ENCODE results near the gene DOK3. TPM values are rescaled to one million over a fixed set of nuclear protein-coding genes. Genes with fewer than 3 reads are reported as not detected.
A peak's percentile ranks its signal among the peaks of the same experiment; 100 is the strongest.

The DOK3 gene
- total RNA-seq, 1 experiment from 2014 or later, result 16.4 TPM

GRCh38 chr5:177472460-177473442, 36.9 kb downstream of the DOK3 start:
- Histone ChIP-seq H3K23ac (ENCODE audit: insufficient read length, low read depth, low read length) (no peak overlapping the region), H3K79me2 (ENCODE audit: insufficient read depth, low read length) (peaks cover 26% of the 10 kb centered on the region; the same call in 1 of the 2 replicates), H2BK120ac (ENCODE audit: low read depth, low read length, poor library complexity, severe bottlenecking) (no peak overlapping the region), H3K79me1 (ENCODE audit: insufficient read depth, low read depth, low read length, poor library complexity, severe bottlenecking) (peaks cover 10% of the 10 kb centered on the region), H3K18ac (ENCODE audit: insufficient read length, low read depth, low read length) (peak overlapping the region; percentile 95), H3K27me3 (ENCODE audit: insufficient read depth, low read length) (no peaks in the 10 kb centered on the region), H3K9me3 (ENCODE audit: control insufficient read depth, low read depth, low read length) (no peaks in the 10 kb centered on the region), H3T11ph (ENCODE audit: low read length) (no peak overlapping the region), H2BK15ac (ENCODE audit: low read depth, low read length) (no peak overlapping the region), H3K27ac (ENCODE audit: insufficient read length, low read depth, low read length) (no peak overlapping the region), H3K9ac (ENCODE audit: extremely low read depth, insufficient read length, low read length) (peak overlapping the region; percentile 85), H2AK5ac (ENCODE audit: insufficient read length, low read length) (no peak overlapping the region), H3K56ac (ENCODE audit: insufficient read length, low read depth, low read length) (no peak overlapping the region), H2BK20ac (ENCODE audit: low read depth, low read length, poor library complexity, severe bottlenecking) (no peak overlapping the region), H2AFZ (ENCODE audit: low read length) (no peak overlapping the region), H3K4me2 (ENCODE audit: insufficient read depth, insufficient read length, low read length) (peak overlapping the region; percentile 55), H3K4me1 (ENCODE audit: insufficient read depth, low read length) (peaks cover 24% of the 10 kb centered on the region; the same call in 1 of the 2 replicates), H2BK12ac (ENCODE audit: insufficient read length, low read depth, low read length) (no peak overlapping the region), H4K20me1 (ENCODE audit: control insufficient read depth, insufficient read depth, insufficient read length) (no peaks in the 10 kb centered on the region), H4K8ac (replicated peaks; ENCODE audit: insufficient read length, low read depth, low read length) (no peak overlapping the region), H2BK5ac (ENCODE audit: insufficient read length, low read length) (no peak overlapping the region), H4K91ac (ENCODE audit: insufficient read length, low read depth, low read length) (peak overlapping the region; percentile 18), H3K4ac (ENCODE audit: low read depth, low read length) (peak overlapping the region; percentile 8; the same call in 1 of the 2 replicates), H3K23me2 (ENCODE audit: insufficient read length, low read depth, low read length, poor library complexity, severe bottlenecking) (peaks cover 4% of the 10 kb centered on the region), H3K14ac (ENCODE audit: insufficient read depth, low read length) (peak overlapping the region; percentile 97), H4K5ac (ENCODE audit: insufficient read length, low read depth, low read length) (no peak overlapping the region)
- no CpG with 5 or more reads among the region's 93 CpGs for WGBS (ENCODE audit: extremely low coverage, insufficient read length, low lambda C conversion rate)
- Mint-ChIP-seq H3K27ac (peak overlapping the region in 2 of 3 experiments; percentile 89 to 92; a peak in 3 of 7 replicates), H3K36me3 (ENCODE audit: insufficient read depth in 1 of 3, low read depth in 3 of 3) (peaks cover 26 to 43% (median 41%) of the 10 kb centered on the region in 3 experiments), H3K27me3 (ENCODE audit: low read depth) (no peaks in the 10 kb centered on the region; the same call in 1 of the 2 replicates), H3K4me3 (peak overlapping the region; percentile 83 to 89), H3K4me1 (peaks cover 44 to 67% of the 10 kb centered on the region in 2 experiments), H3K9me3 (no peaks in the 10 kb centered on the region)
- no peak for DNase-seq
- TF ChIP-seq, protein P1, sequence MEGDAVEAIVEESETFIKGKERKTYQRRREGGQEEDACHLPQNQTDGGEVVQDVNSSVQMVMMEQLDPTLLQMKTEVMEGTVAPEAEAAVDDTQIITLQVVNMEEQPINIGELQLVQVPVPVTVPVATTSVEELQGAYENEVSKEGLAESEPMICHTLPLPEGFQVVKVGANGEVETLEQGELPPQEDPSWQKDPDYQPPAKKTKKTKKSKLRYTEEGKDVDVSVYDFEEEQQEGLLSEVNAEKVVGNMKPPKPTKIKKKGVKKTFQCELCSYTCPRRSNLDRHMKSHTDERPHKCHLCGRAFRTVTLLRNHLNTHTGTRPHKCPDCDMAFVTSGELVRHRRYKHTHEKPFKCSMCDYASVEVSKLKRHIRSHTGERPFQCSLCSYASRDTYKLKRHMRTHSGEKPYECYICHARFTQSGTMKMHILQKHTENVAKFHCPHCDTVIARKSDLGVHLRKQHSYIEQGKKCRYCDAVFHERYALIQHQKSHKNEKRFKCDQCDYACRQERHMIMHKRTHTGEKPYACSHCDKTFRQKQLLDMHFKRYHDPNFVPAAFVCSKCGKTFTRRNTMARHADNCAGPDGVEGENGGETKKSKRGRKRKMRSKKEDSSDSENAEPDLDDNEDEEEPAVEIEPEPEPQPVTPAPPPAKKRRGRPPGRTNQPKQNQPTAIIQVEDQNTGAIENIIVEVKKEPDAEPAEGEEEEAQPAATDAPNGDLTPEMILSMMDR (conservative IDR thresholded peaks at IDR 0.05), result no peak
